C4-2B (cell line): ENCODE measurements around the gene LRCH3.

Experiments used
- ZFX ChIP-seq: fragments of 450-650 bp; IDR thresholded peaks from 2 replicates; pipeline ENCODE4 v1.6.1; 2017
- TF ChIP-seq, protein P1 (sequence below): fragments of 450-650 bp; conservative IDR thresholded peaks from 2 replicates; pipeline ENCODE4 v1.5.1; 2017; ENCODE audit warnings: mild to moderate bottlenecking

DNA sequence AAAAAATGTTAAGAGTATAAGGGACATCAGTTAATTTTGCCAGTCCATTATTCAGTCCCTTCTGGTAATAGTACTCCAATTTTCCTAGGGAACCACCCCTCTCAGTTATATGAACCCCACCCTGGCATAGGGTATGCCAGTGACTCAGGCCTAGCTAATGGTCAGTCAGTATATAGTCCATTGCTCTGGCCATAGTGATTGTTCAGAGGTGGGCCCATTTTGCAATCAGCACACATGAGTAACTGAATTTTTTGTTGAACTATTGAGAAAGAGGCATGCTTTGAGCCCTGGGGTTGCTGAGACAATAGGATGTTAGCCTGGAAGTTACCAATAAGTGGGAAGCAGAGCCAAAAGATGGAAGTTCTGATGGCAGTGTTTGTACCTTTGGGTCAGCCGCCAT lies 4.1 kb downstream of the LRCH3 start:
- TF ChIP-seq, protein P1, sequence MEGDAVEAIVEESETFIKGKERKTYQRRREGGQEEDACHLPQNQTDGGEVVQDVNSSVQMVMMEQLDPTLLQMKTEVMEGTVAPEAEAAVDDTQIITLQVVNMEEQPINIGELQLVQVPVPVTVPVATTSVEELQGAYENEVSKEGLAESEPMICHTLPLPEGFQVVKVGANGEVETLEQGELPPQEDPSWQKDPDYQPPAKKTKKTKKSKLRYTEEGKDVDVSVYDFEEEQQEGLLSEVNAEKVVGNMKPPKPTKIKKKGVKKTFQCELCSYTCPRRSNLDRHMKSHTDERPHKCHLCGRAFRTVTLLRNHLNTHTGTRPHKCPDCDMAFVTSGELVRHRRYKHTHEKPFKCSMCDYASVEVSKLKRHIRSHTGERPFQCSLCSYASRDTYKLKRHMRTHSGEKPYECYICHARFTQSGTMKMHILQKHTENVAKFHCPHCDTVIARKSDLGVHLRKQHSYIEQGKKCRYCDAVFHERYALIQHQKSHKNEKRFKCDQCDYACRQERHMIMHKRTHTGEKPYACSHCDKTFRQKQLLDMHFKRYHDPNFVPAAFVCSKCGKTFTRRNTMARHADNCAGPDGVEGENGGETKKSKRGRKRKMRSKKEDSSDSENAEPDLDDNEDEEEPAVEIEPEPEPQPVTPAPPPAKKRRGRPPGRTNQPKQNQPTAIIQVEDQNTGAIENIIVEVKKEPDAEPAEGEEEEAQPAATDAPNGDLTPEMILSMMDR, result no peak
- TF ChIP-seq ZFX, result no peak
